ENCODE results near the gene SCN9A.

SCN9A gene

GRCh38 chr2:166285215-166285614, 90.5 kb downstream of the SCN9A start:
- TF ChIP-seq SIN3A (IDR thresholded peaks at IDR 0.05; ENCODE audit: borderline replicate concordance, insufficient read depth, low read length) = no peak
- no peak for TF ChIP-seq TAF1 (IDR thresholded peaks at IDR 0.05; ENCODE audit: borderline replicate concordance, insufficient read depth, low read length)
- TF ChIP-seq REST (IDR thresholded peaks at IDR 0.05; ENCODE audit: insufficient read depth in 1 of 2, low read depth in 2 of 2, low read length in 2 of 2) = no peak
- no peak for TF ChIP-seq FOXP2 (optimal IDR thresholded peaks at IDR 0.05; ENCODE audit: borderline replicate concordance, extremely low read depth, extremely low read length, insufficient read depth)
- TF ChIP-seq POLR2AphosphoS5 (IDR thresholded peaks at IDR 0.05; ENCODE audit: low read depth, low read length) = no peak

- TF ChIP-seq FOXP2 (optimal IDR thresholded peaks at IDR 0.05; ENCODE audit: borderline replicate concordance, extremely low read depth, extremely low read length, insufficient read depth) = no peak
- no peak for TF ChIP-seq REST (IDR thresholded peaks at IDR 0.05; ENCODE audit: insufficient read depth in 1 of 2, low read depth in 2 of 2, low read length in 2 of 2)
- no peak for TF ChIP-seq POLR2AphosphoS5 (IDR thresholded peaks at IDR 0.05; ENCODE audit: low read depth, low read length)
- TF ChIP-seq TAF1 (IDR thresholded peaks at IDR 0.05; ENCODE audit: borderline replicate concordance, insufficient read depth, low read length) = no peak
- no peak for TF ChIP-seq SIN3A (IDR thresholded peaks at IDR 0.05; ENCODE audit: borderline replicate concordance, insufficient read depth, low read length)
Measured at GRCh38 chr2:166284359-166284758, 91.4 kb downstream of the SCN9A start.

- TF ChIP-seq SIN3A (IDR thresholded peaks at IDR 0.05; ENCODE audit: borderline replicate concordance, insufficient read depth, low read length) = no peak
- no peak for TF ChIP-seq TAF1 (IDR thresholded peaks at IDR 0.05; ENCODE audit: borderline replicate concordance, insufficient read depth, low read length)
- no peak for TF ChIP-seq REST (IDR thresholded peaks at IDR 0.05; ENCODE audit: insufficient read depth in 1 of 2, low read depth in 2 of 2, low read length in 2 of 2)
- no peak for TF ChIP-seq FOXP2 (optimal IDR thresholded peaks at IDR 0.05; ENCODE audit: borderline replicate concordance, extremely low read depth, extremely low read length, insufficient read depth)
- no peak for TF ChIP-seq POLR2AphosphoS5 (IDR thresholded peaks at IDR 0.05; ENCODE audit: low read depth, low read length)
Measured at GRCh38 chr2:166282154-166282553, 93.6 kb downstream of the SCN9A start.

- TF ChIP-seq TAF1 (IDR thresholded peaks at IDR 0.05; ENCODE audit: borderline replicate concordance, insufficient read depth, low read length) (no peak), POLR2AphosphoS5 (IDR thresholded peaks at IDR 0.05; ENCODE audit: low read depth, low read length) (no peak), FOXP2 (optimal IDR thresholded peaks at IDR 0.05; ENCODE audit: borderline replicate concordance, extremely low read depth, extremely low read length, insufficient read depth) (no peak), REST (IDR thresholded peaks at IDR 0.05; ENCODE audit: insufficient read depth in 1 of 2, low read depth in 2 of 2, low read length in 2 of 2) (no peak), SIN3A (IDR thresholded peaks at IDR 0.05; ENCODE audit: borderline replicate concordance, insufficient read depth, low read length) (no peak)
Measured at GRCh38 chr2:166278856-166279255, 96.9 kb downstream of the SCN9A start.

GRCh38 chr2:166270376-166270775, 105.4 kb downstream of the SCN9A start:
- TF ChIP-seq FOXP2 (optimal IDR thresholded peaks at IDR 0.05; ENCODE audit: borderline replicate concordance, extremely low read depth, extremely low read length, insufficient read depth) = no peak
- no peak for TF ChIP-seq TAF1 (IDR thresholded peaks at IDR 0.05; ENCODE audit: borderline replicate concordance, insufficient read depth, low read length)
- no peak for TF ChIP-seq POLR2AphosphoS5 (IDR thresholded peaks at IDR 0.05; ENCODE audit: low read depth, low read length)
- TF ChIP-seq SIN3A (IDR thresholded peaks at IDR 0.05; ENCODE audit: borderline replicate concordance, insufficient read depth, low read length) = no peak
- no peak for TF ChIP-seq REST (IDR thresholded peaks at IDR 0.05; ENCODE audit: insufficient read depth in 1 of 2, low read depth in 2 of 2, low read length in 2 of 2)
